Measurements from ENCODE around the gene PSMD3.
A peak's percentile ranks its signal among the peaks of the same experiment; 100 is the strongest.

Gene PSMD3

GRCh38 chr17:39981766-39982375 lies 1.3 kb downstream of the PSMD3 start:
- TF ChIP-seq CTCF (IDR thresholded peaks at IDR 0.05): no peak
- peaks cover 0 to 30% (median 25%) of the 10 kb centered on the region in 4 donors for H3K4me1 ChIP-seq
- peaks cover 28 to 29% (median 28%) of the 10 kb centered on the region in 3 donors for H3K36me3 ChIP-seq
- H3K27ac ChIP-seq: peak overlapping the region in 1 of 2 donors; percentile 89
- intact Hi-C loops (cut with DNase I; ENCODE audit: low total_unique reads): no loop called here
- peak overlapping the region; percentile 82 to 97 for H3K4me3 ChIP-seq
- H3K9me3 ChIP-seq: no peaks in the 10 kb centered on the region
- DNase-seq: no peak
- peaks cover 0 to 18% of the 10 kb centered on the region in 2 donors for H3K27me3 ChIP-seq

GRCh38 chr17:39988206-39988810 lies 7.7 kb downstream of the PSMD3 start:
- TF ChIP-seq CTCF (IDR thresholded peaks at IDR 0.05): no peak
- Histone ChIP-seq H3K4me3 (no peak overlapping the region), H3K36me3 (peaks cover 92 to 93% (median 92%) of the 10 kb centered on the region in 3 donors), H3K27me3 (no peaks in the 10 kb centered on the region), H3K9me3 (no peaks in the 10 kb centered on the region), H3K27ac (no peak overlapping the region), H3K4me1 (no peaks in the 10 kb centered on the region)
- no peak for DNase-seq
- intact Hi-C loops (cut with DNase I; ENCODE audit: low total_unique reads): no loop called here

- H3K9me3 ChIP-seq: no peaks in the 10 kb centered on the region
- H3K27me3 ChIP-seq: no peaks in the 10 kb centered on the region
- DNase-seq: no peak
- H3K27ac ChIP-seq: no peak overlapping the region
- TF ChIP-seq CTCF (IDR thresholded peaks at IDR 0.05): no peak
- intact Hi-C loops (cut with DNase I; ENCODE audit: low total_unique reads): no loop called here
- H3K4me1 ChIP-seq: no peaks in the 10 kb centered on the region
- no peak overlapping the region for H3K4me3 ChIP-seq
- peaks cover 84 to 96% (median 85%) of the 10 kb centered on the region in 3 donors for H3K36me3 ChIP-seq
Measured at GRCh38 chr17:39994448-39994847, 13.8 kb downstream of the PSMD3 start.

- TF ChIP-seq CTCF (IDR thresholded peaks at IDR 0.05): no peak
- H3K36me3 ChIP-seq: peaks cover 74 to 86% (median 75%) of the 10 kb centered on the region in 3 donors
- no peaks in the 10 kb centered on the region for H3K4me1 ChIP-seq
Measured at GRCh38 chr17:39995438-39995837, 14.8 kb downstream of the PSMD3 start.

GRCh38 chr17:39996162-39996561 lies 15.6 kb downstream of the PSMD3 start:
- Histone ChIP-seq H3K27ac (no peak overlapping the region), H3K27me3 (no peaks in the 10 kb centered on the region), H3K4me1 (no peaks in the 10 kb centered on the region), H3K36me3 (peaks cover 67 to 79% (median 68%) of the 10 kb centered on the region in 3 donors), H3K9me3 (no peaks in the 10 kb centered on the region), H3K4me3 (no peak overlapping the region)
- intact Hi-C loops (cut with DNase I; ENCODE audit: low total_unique reads): no loop called here
- DNase-seq: no peak
- no peak for TF ChIP-seq CTCF (IDR thresholded peaks at IDR 0.05)

More at GRCh38 chr17:39995438-39995837, 14.8 kb downstream of the PSMD3 start:
- no peak for DNase-seq
- Histone ChIP-seq H3K27ac (no peak overlapping the region), H3K27me3 (no peaks in the 10 kb centered on the region), H3K9me3 (no peaks in the 10 kb centered on the region), H3K4me3 (no peak overlapping the region)
- intact Hi-C loops (cut with DNase I; ENCODE audit: low total_unique reads): no loop called here

All from tibial artery (tissue), 4 donors.